NCI-H1048 (cell line): Measurements from ENCODE around the gene CLEC4A.
"Not testable (repeated sequence)": the region's sequence is repeated elsewhere in the genome, so short reads cannot be mapped to it uniquely, and the experiment has no call there.

Experiments
- DNase-seq: peaks from one replicate; lab custom pipeline; 2025; lab: John Stamatoyannopoulos, UW

CLEC4A gene

GRCh38 chr12:8123124-8123912 is at the start of gene CLEC4A:
TSS of gene CLEC4A (plus strand) at chr12:8123617. CDS start at chr12:8123879, 262 bp downstream.
- DNase-seq = no peak

GRCh38 chr12:8075935-8076334 is 47.5 kb upstream of the CLEC4A start:
- DNase-seq = no peak

- DNase-seq = no peak
Observed at GRCh38 chr12:8076366-8076765, 47.1 kb upstream of the CLEC4A start.

- DNase-seq = no peak
Observed at GRCh38 chr12:8077207-8077606, 46.2 kb upstream of the CLEC4A start.

- no peak for DNase-seq
Observed at GRCh38 chr12:8078398-8078797, 45.0 kb upstream of the CLEC4A start.

- no peak for DNase-seq
Observed at GRCh38 chr12:8078916-8079315, 44.5 kb upstream of the CLEC4A start.

- no peak for DNase-seq
Observed at GRCh38 chr12:8080120-8080519, 43.3 kb upstream of the CLEC4A start.

- DNase-seq = no peak
Observed at GRCh38 chr12:8081251-8081920, 42.0 kb upstream of the CLEC4A start.

GRCh38 chr12:8082808-8083100 is 40.7 kb upstream of the CLEC4A start:
- no peak for DNase-seq

- not testable (repeated sequence) for DNase-seq
Observed at GRCh38 chr12:8084351-8084750, 39.1 kb upstream of the CLEC4A start.

- no peak for DNase-seq
Observed at GRCh38 chr12:8087666-8088065, 35.8 kb upstream of the CLEC4A start.

- DNase-seq = no peak
Observed at GRCh38 chr12:8088574-8088973, 34.8 kb upstream of the CLEC4A start.

- not testable (repeated sequence) for DNase-seq
Observed at GRCh38 chr12:8089277-8089676, 34.1 kb upstream of the CLEC4A start.

- DNase-seq = no peak
Observed at GRCh38 chr12:8089716-8090115, 33.7 kb upstream of the CLEC4A start.

GRCh38 chr12:8093291-8093690 is 30.1 kb upstream of the CLEC4A start:
- DNase-seq = no peak

- no peak for DNase-seq
Observed at GRCh38 chr12:8096281-8096915, 27.0 kb upstream of the CLEC4A start.

- DNase-seq = no peak
Observed at GRCh38 chr12:8099235-8099634, 24.2 kb upstream of the CLEC4A start.

GRCh38 chr12:8108808-8109398 is 14.5 kb upstream of the CLEC4A start:
- DNase-seq = peak; percentile 63

GRCh38 chr12:8113117-8113516 is 10.3 kb upstream of the CLEC4A start:
- DNase-seq = not testable (repeated sequence)

- DNase-seq = no peak
Observed at GRCh38 chr12:8120072-8120713, 3.2 kb upstream of the CLEC4A start.

GRCh38 chr12:8127138-8127537 is 3.7 kb downstream of the CLEC4A start:
- DNase-seq = no peak
